Gastroesophageal sphincter (tissue), 3 donors: ENCODE data around the gene PGPEP1.

ENCODE experiments used
- POLR2AphosphoS5 ChIP-seq: sonication (generic); formaldehyde crosslinking; IDR thresholded peaks from one replicate; pipeline ENCODE4 v1.6.1; 2017; ENCODE audit warnings: antibody characterized with exemption
- TF ChIP-seq, protein P1 (sequence below), 4 experiments: fragments of 200-600 bp in 2 of 4; fragments of 450-650 bp in 2 of 4; sonication (generic) in 1 of 4; IDR thresholded peaks; one replicate each; pipeline ENCODE4 v1.5.1; 2017 to 2019; ENCODE audit warnings: antibody characterized with exemption in 4 of 4, mild to moderate bottlenecking in 2 of 4, moderate library complexity in 2 of 4

DNA sequence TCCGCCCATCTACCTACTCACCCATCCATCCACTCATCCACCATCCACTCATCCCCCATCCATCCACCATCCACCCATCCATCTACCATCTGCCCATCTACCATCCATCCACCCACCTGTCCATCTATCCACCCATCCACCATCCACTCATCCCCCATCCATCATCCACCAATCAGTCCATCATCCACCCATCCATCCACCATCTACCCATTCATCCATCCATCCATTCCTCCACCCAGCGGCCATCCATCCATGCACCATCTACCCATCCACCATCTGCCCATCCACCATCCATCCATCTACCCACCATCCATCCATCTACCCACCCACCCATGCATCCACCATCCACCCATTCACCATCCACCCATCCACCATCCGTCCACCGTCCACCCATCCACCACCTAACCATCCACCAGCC lies 45.4 kb upstream of the PGPEP1 start:
- TF ChIP-seq, protein P1, sequence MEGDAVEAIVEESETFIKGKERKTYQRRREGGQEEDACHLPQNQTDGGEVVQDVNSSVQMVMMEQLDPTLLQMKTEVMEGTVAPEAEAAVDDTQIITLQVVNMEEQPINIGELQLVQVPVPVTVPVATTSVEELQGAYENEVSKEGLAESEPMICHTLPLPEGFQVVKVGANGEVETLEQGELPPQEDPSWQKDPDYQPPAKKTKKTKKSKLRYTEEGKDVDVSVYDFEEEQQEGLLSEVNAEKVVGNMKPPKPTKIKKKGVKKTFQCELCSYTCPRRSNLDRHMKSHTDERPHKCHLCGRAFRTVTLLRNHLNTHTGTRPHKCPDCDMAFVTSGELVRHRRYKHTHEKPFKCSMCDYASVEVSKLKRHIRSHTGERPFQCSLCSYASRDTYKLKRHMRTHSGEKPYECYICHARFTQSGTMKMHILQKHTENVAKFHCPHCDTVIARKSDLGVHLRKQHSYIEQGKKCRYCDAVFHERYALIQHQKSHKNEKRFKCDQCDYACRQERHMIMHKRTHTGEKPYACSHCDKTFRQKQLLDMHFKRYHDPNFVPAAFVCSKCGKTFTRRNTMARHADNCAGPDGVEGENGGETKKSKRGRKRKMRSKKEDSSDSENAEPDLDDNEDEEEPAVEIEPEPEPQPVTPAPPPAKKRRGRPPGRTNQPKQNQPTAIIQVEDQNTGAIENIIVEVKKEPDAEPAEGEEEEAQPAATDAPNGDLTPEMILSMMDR (IDR thresholded peaks at IDR 0.05), result no peak
- no peak for TF ChIP-seq POLR2AphosphoS5
